HG02840 (cell line): ENCODE data around the gene ETNK2.

Experiments
- ATAC-seq: cut with Tn5 transposase; IDR thresholded peaks from one replicate; pipeline ENCODE4 v1.9.1; 2021; ENCODE audit warnings: mild to moderate bottlenecking, moderate library complexity, moderate number of reproducible peaks; ENCODE audit not compliant: unreplicated experiment, low FRiP score

The ETNK2 gene

GRCh38 chr1:204149635-204150565 is 1.9 kb downstream of the ETNK2 start:
- ATAC-seq, result no peak

- ATAC-seq, result no peak
These were observed 2.7 kb downstream of the ETNK2 start for GRCh38 chr1:204149107-204149506.

- no peak for ATAC-seq
These were observed 4.1 kb downstream of the ETNK2 start for GRCh38 chr1:204147406-204148383.

- ATAC-seq, result no peak
These were observed 4.9 kb downstream of the ETNK2 start for GRCh38 chr1:204146965-204147364.

GRCh38 chr1:204146309-204146708 is 5.5 kb downstream of the ETNK2 start:
- ATAC-seq, result no peak

- no peak for ATAC-seq
These were observed 6.8 kb downstream of the ETNK2 start for GRCh38 chr1:204145033-204145504.

GRCh38 chr1:204143276-204144041 is 8.4 kb downstream of the ETNK2 start:
- ATAC-seq, result no peak

GRCh38 chr1:204142032-204142974 is 9.5 kb downstream of the ETNK2 start:
- no peak for ATAC-seq

- no peak for ATAC-seq
These were observed 10.7 kb downstream of the ETNK2 start for GRCh38 chr1:204141131-204141530.

- no peak for ATAC-seq
These were observed 11.9 kb downstream of the ETNK2 start for GRCh38 chr1:204139952-204140351.

- ATAC-seq, result no peak
These were observed 12.8 kb downstream of the ETNK2 start for GRCh38 chr1:204139088-204139487.

- no peak for ATAC-seq
These were observed 15.0 kb downstream of the ETNK2 start for GRCh38 chr1:204136814-204137213.

GRCh38 chr1:204134103-204134502 is 17.7 kb downstream of the ETNK2 start:
- no peak for ATAC-seq

- ATAC-seq, result no peak
These were observed 19.1 kb downstream of the ETNK2 start for GRCh38 chr1:204132718-204133117.

GRCh38 chr1:204131978-204132377 is 19.9 kb downstream of the ETNK2 start:
- ATAC-seq, result no peak

- no peak for ATAC-seq
These were observed 20.6 kb downstream of the ETNK2 start for GRCh38 chr1:204130981-204131892.

GRCh38 chr1:204130178-204130577 is 21.7 kb downstream of the ETNK2 start:
- ATAC-seq, result no peak
